Gastrocnemius medialis (tissue), 4 donors: Measurements from ENCODE around the gene ELMO1. TPM values are rescaled to one million over a fixed set of nuclear protein-coding genes. Genes with fewer than 3 reads are reported as not detected.

Experiments used
- ATAC-seq, 2 donors: fragments of 150-250 bp; one replicate each; pipeline ENCODE4 v1.9.1; 2016
- DNase-seq, 2 donors: peaks; one replicate each; pipeline ENCODE4 v3.0.0-alpha.2; 2019
- H3K27ac ChIP-seq, 4 donors: fragments of 200-600 bp; sonication (generic); 1 replicate in 1 of 4; 2 replicates in 3 of 4; pipeline ENCODE4 v1.5.1; 2016 to 2018; ENCODE audit warnings: mild to moderate bottlenecking in 2 of 4, moderate library complexity in 1 of 4
- H3K27me3 ChIP-seq, 3 donors: fragments of 200-600 bp; sonication (generic) in 2 of 3; 1 replicate in 1 of 3; 2 replicates in 2 of 3; pipeline versions ENCODE4 v1.5.1 to v1.6.0; 2016 to 2019; ENCODE audit warnings: mild to moderate bottlenecking in 1 of 3, moderate library complexity in 1 of 3
- H3K36me3 ChIP-seq, 2 donors: fragments of 200-600 bp; sonication (generic) in 1 of 2; one replicate each; pipeline ENCODE4 v1.5.1; 2017 to 2018
- H3K4me1 ChIP-seq, 2 donors: fragments of 200-600 bp; sonication (generic) in 1 of 2; one replicate each; pipeline ENCODE4 v1.5.1; 2016 to 2017; ENCODE audit warnings: mild to moderate bottlenecking in 2 of 2
- H3K4me3 ChIP-seq, 4 donors: fragments of 200-600 bp; sonication (generic) in 3 of 4; 1 replicate in 1 of 4; 2 replicates in 3 of 4; pipeline ENCODE4 v1.5.1; 2016 to 2019; ENCODE audit warnings: mild to moderate bottlenecking in 2 of 4
- H3K9me3 ChIP-seq, 3 donors: fragments of 200-600 bp; sonication (generic) in 2 of 3; 1 replicate in 1 of 3; 2 replicates in 2 of 3; pipeline ENCODE4 v1.5.1; 2016 to 2019
- CTCF ChIP-seq, 5 experiments: fragments of 450-650 bp in 3 of 5; fragments of 200-600 bp in 2 of 5; sonication (generic) in 2 of 5; IDR thresholded peaks in 4 of 5; conservative IDR thresholded peaks in 1 of 5; 1 replicate in 4 of 5; 2 replicates in 1 of 5; pipeline ENCODE4 v1.5.1; 2016 to 2019; ENCODE audit warnings: antibody characterized with exemption in 5 of 5, mild to moderate bottlenecking in 3 of 5, moderate library complexity in 3 of 5
- POLR2A ChIP-seq, 2 donors: fragments of 450-650 bp; IDR thresholded peaks; one replicate each; pipeline ENCODE4 v1.6.1; 2017; ENCODE audit warnings: antibody characterized with exemption in 2 of 2, mild to moderate bottlenecking in 2 of 2, moderate library complexity in 2 of 2
- in situ Hi-C, 4 donors: fragments of 200-750 bp; cut with MboI; loops; one replicate each; pipeline versions ENCODE4 v1.15.0 to v1.8.0; 2017; ENCODE audit warnings: low sequenced_read_pairs in 4 of 4
- intact Hi-C: fragments of 100-400 bp; cut with DNase I; formaldehyde crosslinking; loops from one replicate; pipeline ENCODE4 v1.15.1; 2023; ENCODE audit warnings: low total_unique reads
- total RNA-seq, 4 donors: library from RNA; depleted of rRNA; stranded (reverse); fragments of >200 nt; gene quantifications; one replicate each; pipeline versions ENCODE4 v1.1.0 to v1.2.3, GENCODE V29; 2016

Gene ELMO1
- total RNA-seq, 4 donors from 2014 or later: 8.4 to 18.9 (median 14.6) TPM

- Histone ChIP-seq H3K4me3 (no peak overlapping the region), H3K27ac (no peak overlapping the region), H3K9me3 (no peaks in the 10 kb centered on the region), H3K27me3 (no peaks in the 10 kb centered on the region), H3K36me3 (no peaks in the 10 kb centered on the region), H3K4me1 (no peaks in the 10 kb centered on the region)
- intact Hi-C loops: no loop called here
- in situ Hi-C loops: no loop called here
- no peak for TF ChIP-seq CTCF (IDR thresholded peaks at IDR 0.05 in 4 of 5, conservative IDR thresholded peaks at IDR 0.05 in 1 of 5)
- no peak for TF ChIP-seq POLR2A (IDR thresholded peaks at IDR 0.05)
- ATAC-seq (no peak), DNase-seq (no peak)
These were observed 627.0 kb downstream of the ELMO1 start for GRCh38 chr7:36821617-36822016.

- in situ Hi-C loops: no loop called here
- intact Hi-C loops: no loop called here
- H3K27me3 ChIP-seq: no peaks in the 10 kb centered on the region
- no peaks in the 10 kb centered on the region for H3K9me3 ChIP-seq
- TF ChIP-seq POLR2A (IDR thresholded peaks at IDR 0.05) (no peak), CTCF (IDR thresholded peaks at IDR 0.05 in 4 of 5, conservative IDR thresholded peaks at IDR 0.05 in 1 of 5) (no peak)
- H3K4me3 ChIP-seq: no peak overlapping the region
- no peak for DNase-seq
- H3K36me3 ChIP-seq: no peaks in the 10 kb centered on the region
- no peaks in the 10 kb centered on the region for H3K4me1 ChIP-seq
- H3K27ac ChIP-seq: no peak overlapping the region
- no peak for ATAC-seq
These were observed 628.0 kb downstream of the ELMO1 start for GRCh38 chr7:36820527-36821170.

- H3K27ac ChIP-seq: no peak overlapping the region
These were observed 629.0 kb downstream of the ELMO1 start for GRCh38 chr7:36819639-36820038.

DNA sequence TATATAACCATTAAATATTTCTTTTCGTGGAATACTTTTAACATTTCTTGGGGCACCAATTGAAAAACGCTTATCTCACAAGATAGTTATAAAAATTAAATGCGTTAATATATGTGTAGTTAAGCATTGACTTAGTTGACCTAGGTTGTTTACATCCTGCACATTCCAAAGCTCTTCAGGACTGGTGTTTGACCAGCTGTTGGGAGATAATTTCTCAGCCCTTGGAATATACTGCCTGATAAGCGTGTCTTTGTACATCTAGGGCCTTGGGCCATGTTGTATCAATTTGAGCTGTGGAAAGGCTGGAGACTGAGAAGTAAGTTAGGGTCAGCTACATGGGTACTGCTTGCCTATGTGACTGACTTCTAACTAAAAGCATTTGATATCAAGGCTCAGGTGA lies 634.4 kb downstream of the ELMO1 start:
- no peaks in the 10 kb centered on the region for H3K36me3 ChIP-seq
- no peak overlapping the region for H3K27ac ChIP-seq
- H3K4me3 ChIP-seq: no peak overlapping the region
- no peak for DNase-seq
- no peaks in the 10 kb centered on the region for H3K9me3 ChIP-seq
- TF ChIP-seq POLR2A (IDR thresholded peaks at IDR 0.05) (no peak), CTCF (IDR thresholded peaks at IDR 0.05 in 4 of 5, conservative IDR thresholded peaks at IDR 0.05 in 1 of 5) (no peak)
- intact Hi-C loops (no loop called here), in situ Hi-C loops (no loop called here)
- no peaks in the 10 kb centered on the region for H3K27me3 ChIP-seq
- ATAC-seq: no peak
- no peaks in the 10 kb centered on the region for H3K4me1 ChIP-seq

More at GRCh38 chr7:36819639-36820038, 629.0 kb downstream of the ELMO1 start:
- DNase-seq (no peak), ATAC-seq (no peak)
- H3K27me3 ChIP-seq: no peaks in the 10 kb centered on the region
- H3K36me3 ChIP-seq: no peaks in the 10 kb centered on the region
- TF ChIP-seq CTCF (IDR thresholded peaks at IDR 0.05 in 4 of 5, conservative IDR thresholded peaks at IDR 0.05 in 1 of 5) (no peak), POLR2A (IDR thresholded peaks at IDR 0.05) (no peak)
- H3K9me3 ChIP-seq: no peaks in the 10 kb centered on the region
- H3K4me1 ChIP-seq: no peaks in the 10 kb centered on the region
- in situ Hi-C loops: no loop called here
- H3K4me3 ChIP-seq: no peak overlapping the region
- intact Hi-C loops: no loop called here

GRCh38 chr7:36811807-36812206 lies 636.9 kb downstream of the ELMO1 start:
- in situ Hi-C loops (no loop called here), intact Hi-C loops (no loop called here)
- Histone ChIP-seq H3K4me3 (no peak overlapping the region), H3K27ac (no peak overlapping the region), H3K9me3 (no peaks in the 10 kb centered on the region), H3K4me1 (no peaks in the 10 kb centered on the region), H3K27me3 (no peaks in the 10 kb centered on the region), H3K36me3 (no peaks in the 10 kb centered on the region)
- no peak for TF ChIP-seq POLR2A (IDR thresholded peaks at IDR 0.05)
- no peak for TF ChIP-seq CTCF (IDR thresholded peaks at IDR 0.05 in 4 of 5, conservative IDR thresholded peaks at IDR 0.05 in 1 of 5)
- ATAC-seq (no peak), DNase-seq (no peak)
